Tibial artery (tissue), 4 donors: ENCODE measurements around the gene EFHC1.

Experiments
- DNase-seq, 2 donors: peaks; one replicate each; pipeline ENCODE4 v3.0.0-alpha.2; 2019
- H3K27ac ChIP-seq, 2 donors: fragments of 200-600 bp; sonication (generic) in 1 of 2; 1 replicate in 1 of 2; 2 replicates in 1 of 2; pipeline ENCODE4 v1.5.1; 2018 to 2019; ENCODE audit warnings: mild to moderate bottlenecking in 1 of 2
- H3K27me3 ChIP-seq, 2 donors: fragments of 200-600 bp; sonication (generic) in 1 of 2; one replicate each; pipeline versions ENCODE4 v1.5.1 to v1.6.0; 2016 to 2019
- H3K36me3 ChIP-seq, 3 donors: fragments of 200-600 bp; sonication (generic) in 2 of 3; one replicate each; pipeline ENCODE4 v1.5.1; 2016 to 2019; ENCODE audit warnings: mild to moderate bottlenecking in 2 of 3
- H3K4me1 ChIP-seq, 4 donors: fragments of 200-600 bp; sonication (generic) in 2 of 4; 1 replicate in 3 of 4; 2 replicates in 1 of 4; pipeline ENCODE4 v1.5.1; 2016 to 2019
- H3K4me3 ChIP-seq, 2 donors: fragments of 200-600 bp; sonication (generic) in 1 of 2; 1 replicate in 1 of 2; 2 replicates in 1 of 2; pipeline ENCODE4 v1.5.1; 2018 to 2019; ENCODE audit warnings: mild to moderate bottlenecking in 2 of 2
- H3K9me3 ChIP-seq, 3 donors: fragments of 200-600 bp; sonication (generic) in 1 of 3; one replicate each; pipeline ENCODE4 v1.5.1; 2016 to 2019
- CTCF ChIP-seq, 2 experiments: fragments of 200-600 bp in 1 of 2; fragments of 450-650 bp in 1 of 2; IDR thresholded peaks; one replicate each; pipeline ENCODE4 v1.5.1; 2017 to 2019; ENCODE audit warnings: antibody characterized with exemption in 2 of 2, mild to moderate bottlenecking in 1 of 2, moderate library complexity in 1 of 2
- intact Hi-C: fragments of 100-400 bp; cut with DNase I; formaldehyde crosslinking; loops from one replicate; pipeline ENCODE4 v1.15.0; 2023; ENCODE audit warnings: low total_unique reads

EFHC1 gene

DNA sequence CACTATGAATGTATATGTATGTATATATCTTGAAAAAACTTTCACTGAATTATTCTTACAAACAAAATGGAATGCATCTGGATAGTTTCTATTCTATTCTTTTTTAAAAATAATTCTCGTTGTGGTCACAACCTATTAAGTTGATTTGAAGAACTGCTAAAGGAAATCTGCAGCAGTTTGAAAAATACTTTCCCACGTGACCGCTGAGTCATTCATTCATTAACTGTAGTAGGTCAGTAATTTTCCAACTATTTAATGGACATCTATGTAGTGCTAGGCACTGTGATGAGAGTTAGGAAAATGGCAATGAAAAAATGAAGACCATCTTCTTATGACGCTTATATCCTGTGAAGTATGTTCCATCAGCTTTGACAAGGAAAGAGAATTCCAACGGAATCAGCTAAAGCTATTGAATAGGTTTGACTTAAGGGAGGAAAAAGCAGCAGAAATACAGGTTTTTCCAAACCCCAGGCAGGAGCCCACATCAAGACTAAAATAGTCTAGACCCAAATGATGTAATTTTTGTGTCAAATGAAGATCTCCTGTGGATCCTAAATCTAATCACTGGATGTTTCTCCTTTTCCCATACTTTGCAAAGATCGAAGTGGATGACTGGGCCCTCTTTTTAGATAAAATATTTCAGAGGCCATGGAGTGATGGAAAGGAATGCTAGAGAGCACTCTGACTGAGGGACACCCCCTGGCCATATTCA, 4.1 kb upstream of the EFHC1 start:
- Histone ChIP-seq H3K27me3 (no peaks in the 10 kb centered on the region), H3K4me3 (no peak overlapping the region), H3K27ac (no peak overlapping the region), H3K4me1 (peaks cover 0 to 16% (median 9%) of the 10 kb centered on the region in 4 donors), H3K9me3 (no peaks in the 10 kb centered on the region), H3K36me3 (no peaks in the 10 kb centered on the region)
- TF ChIP-seq CTCF (IDR thresholded peaks at IDR 0.05), result no peak
- intact Hi-C loops, result loop anchor here (2.0 to 5.0 kb wide), 2 partner anchors 181 to 247 kb away; no protein-coding TSS in a partner anchor
- no peak for DNase-seq

DNA sequence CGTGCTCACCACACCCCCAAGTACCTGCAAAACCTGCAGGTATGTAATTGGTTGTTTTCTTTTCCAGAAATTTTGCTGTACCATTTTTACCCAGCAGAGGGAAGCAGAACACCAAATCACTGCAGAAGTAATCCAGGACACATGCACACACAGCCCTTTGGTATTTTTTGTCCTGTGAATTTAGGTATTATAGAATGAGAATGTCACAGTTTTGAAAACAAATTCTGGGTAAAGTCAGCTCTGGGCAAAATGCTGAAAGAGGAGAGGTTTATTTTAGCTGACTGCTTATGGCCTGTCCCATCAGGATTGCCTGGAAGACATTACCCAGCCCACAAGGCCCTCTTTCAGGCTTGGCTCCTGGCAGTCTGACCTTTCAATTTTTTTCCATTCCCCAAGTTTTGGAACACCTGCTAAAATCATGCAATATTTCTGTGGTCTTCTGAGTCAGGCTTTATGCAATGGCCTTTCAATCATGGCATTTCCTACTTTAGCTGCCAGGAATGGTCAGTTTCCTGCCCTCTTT, 3.5 kb upstream of the EFHC1 start:
- Histone ChIP-seq H3K4me3 (no peak overlapping the region), H3K27ac (peak overlapping the region in 1 of 2 donors; percentile 45), H3K36me3 (no peaks in the 10 kb centered on the region), H3K4me1 (peaks cover 0 to 16% (median 9%) of the 10 kb centered on the region in 4 donors), H3K9me3 (no peaks in the 10 kb centered on the region), H3K27me3 (no peaks in the 10 kb centered on the region)
- TF ChIP-seq CTCF (IDR thresholded peaks at IDR 0.05), result peak; percentile 80 to 93
- no peak for DNase-seq
- intact Hi-C loops, result loop anchor here (2.0 to 5.0 kb wide), 2 partner anchors 181 to 246 kb away; no protein-coding TSS in a partner anchor

GRCh38 chr6:52417675-52418111, 2.4 kb upstream of the EFHC1 start:
- H3K36me3 ChIP-seq, result no peaks in the 10 kb centered on the region
- no peak for DNase-seq
- no peaks in the 10 kb centered on the region for H3K27me3 ChIP-seq
- H3K27ac ChIP-seq, result peak overlapping the region in 1 of 2 donors; percentile 45
- TF ChIP-seq CTCF (IDR thresholded peaks at IDR 0.05), result no peak
- peaks cover 0 to 16% (median 9%) of the 10 kb centered on the region in 4 donors for H3K4me1 ChIP-seq
- H3K9me3 ChIP-seq, result no peaks in the 10 kb centered on the region
- intact Hi-C loops, result loop anchor here (2.0 to 5.0 kb wide), 2 partner anchors 180 to 245 kb away; no protein-coding TSS in a partner anchor
- H3K4me3 ChIP-seq, result no peak overlapping the region

DNA sequence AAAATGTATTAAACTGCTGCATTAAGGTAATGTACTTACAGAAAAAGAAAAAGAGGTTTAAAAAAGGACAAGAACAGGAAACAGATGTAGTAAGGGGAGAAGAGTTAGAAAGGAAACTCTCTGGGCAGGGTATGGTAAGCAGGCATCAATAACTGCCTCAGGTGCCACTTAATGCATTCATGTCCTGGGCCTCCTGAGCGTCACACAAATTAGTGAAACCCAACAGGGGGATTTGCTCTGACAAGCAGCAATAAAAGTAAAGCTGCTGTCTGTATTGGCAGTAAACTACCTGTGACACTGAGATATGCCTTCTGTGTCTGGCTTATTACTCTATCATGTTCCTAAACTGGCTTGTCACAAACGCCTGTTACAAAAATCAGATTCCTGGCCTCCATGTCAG, 1.5 kb upstream of the EFHC1 start:
- no peak overlapping the region for H3K27ac ChIP-seq

More for the DNA sequence above, 1.5 kb upstream of the EFHC1 start:
- Histone ChIP-seq H3K9me3 (no peaks in the 10 kb centered on the region), H3K36me3 (no peaks in the 10 kb centered on the region), H3K27me3 (no peaks in the 10 kb centered on the region), H3K4me3 (no peak overlapping the region), H3K4me1 (peaks cover 0 to 19% (median 9%) of the 10 kb centered on the region in 4 donors)
- DNase-seq, result no peak
- intact Hi-C loops, result loop anchor here (5.0 kb wide), 1 partner anchor 179 kb away; no protein-coding TSS in a partner anchor
- TF ChIP-seq CTCF (IDR thresholded peaks at IDR 0.05), result no peak
